ENCODE data around the gene EDN3. TPM values are rescaled to one million over a fixed set of nuclear protein-coding genes. Genes with fewer than 3 reads are reported as not detected.

EDN3 gene
- total and polyA plus RNA-seq, 2 of the 8 experiments (the other 6 are each of a cell fraction or from before 2014, with no cell fraction given) = 0.17 to 0.38 TPM

- Histone ChIP-seq H3K79me1 (ENCODE audit: low read depth, low read length) (no peaks in the 10 kb centered on the region), H4K8ac (ENCODE audit: extremely low read depth, insufficient read depth, low read length) (no peak overlapping the region), H2BK20ac (ENCODE audit: low read length) (no peak overlapping the region), H2AK5ac (ENCODE audit: low read depth, low read length) (no peak overlapping the region), H3K18ac (ENCODE audit: extremely low read depth, low read length) (no peak overlapping the region), H3K27me3 (replicated peaks in 1 of 4; ENCODE audit: control insufficient read depth in 3 of 4, extremely low read depth in 1 of 4, insufficient read depth in 3 of 4, low read length in 3 of 4) (no peaks in the 10 kb centered on the region; a peak in 2 of 7 replicates), H2BK15ac (ENCODE audit: low read length) (no peak overlapping the region), H4K91ac (replicated peaks; ENCODE audit: insufficient read length, low read length) (no peak overlapping the region), H3K9ac (replicated peaks in 1 of 4; ENCODE audit: extremely low read depth in 1 of 4, low read depth in 3 of 4, low read length in 3 of 4) (no peak overlapping the region), H3K9me3 (ENCODE audit: insufficient read depth in 2 of 2, low read depth in 1 of 2, low read length in 1 of 2) (no peaks in the 10 kb centered on the region), H2BK120ac (replicated peaks; ENCODE audit: low read depth, low read length) (no peak overlapping the region), H2BK5ac (ENCODE audit: low read depth, low read length) (no peak overlapping the region), H3K79me2 (ENCODE audit: control insufficient read depth in 1 of 2, insufficient read depth in 2 of 2, low read length in 2 of 2) (no peaks in the 10 kb centered on the region), H2AFZ (ENCODE audit: low read length) (peak overlapping the region; percentile 64; the same call in 1 of the 2 replicates), H3K56ac (replicated peaks; ENCODE audit: insufficient read length, low read depth, low read length) (no peak overlapping the region), H4K20me1 (replicated peaks in 1 of 2; ENCODE audit: control insufficient read depth in 1 of 2, insufficient read depth in 2 of 2, low read length in 2 of 2) (no peaks in the 10 kb centered on the region), H3K23me2 (ENCODE audit: low read depth, low read length) (peaks cover 5% of the 10 kb centered on the region; the same call in 1 of the 2 replicates), H2BK12ac (ENCODE audit: low read depth, low read length) (no peak overlapping the region), H3K4me1 (replicated peaks in 1 of 4; ENCODE audit: control insufficient read depth in 3 of 4, insufficient read depth in 4 of 4, low read length in 3 of 4) (peaks cover 0 to 4% (median 3%) of the 10 kb centered on the region in 4 experiments; a peak in 4 of 7 replicates), H3K4ac (replicated peaks; ENCODE audit: insufficient read length, low read depth, low read length) (no peak overlapping the region), H3K14ac (ENCODE audit: insufficient read length) (no peak overlapping the region), H3K4me3 (ENCODE audit: extremely low read depth in 1 of 4, insufficient read depth in 2 of 4, low read depth in 3 of 4, low read length in 4 of 4) (no peak overlapping the region), H3K27ac (ENCODE audit: low read depth, low read length) (no peak overlapping the region), H3K4me2 (ENCODE audit: insufficient read depth in 1 of 2, low read depth in 2 of 2, low read length in 2 of 2) (no peak overlapping the region), H4K5ac (ENCODE audit: insufficient read length, low read depth, low read length) (no peak overlapping the region), H3K23ac (ENCODE audit: insufficient read length) (no peak overlapping the region), H3K36me3 (ENCODE audit: control insufficient read depth in 2 of 4, insufficient read depth in 4 of 4, low read length in 3 of 4) (no peaks in the 10 kb centered on the region)
- DNase-seq (ENCODE audit: low read depth in 1 of 2, low spot score in 2 of 2) (no peak), FAIRE-seq (no peak)
- CTCF ChIA-PET (ENCODE audit: partially characterized antibody) = interaction anchor here (1.1 to 1.5 kb wide), 3 partner anchors 11 to 69 kb away, joined by 3 to 7 read pairs (median 3); no protein-coding TSS in a partner anchor
- POLR2A ChIA-PET (ENCODE audit: partially characterized antibody) = no interaction called here
- no peak for TF ChIP-seq EZH2 (IDR thresholded peaks at IDR 0.05; ENCODE audit: low read depth, low read length, severe bottlenecking)
- no peak for TF ChIP-seq TAF1 (IDR thresholded peaks at IDR 0.05; ENCODE audit: low read depth, low read length)
- no peak for TF ChIP-seq CBX5 (IDR thresholded peaks at IDR 0.05; ENCODE audit: low read depth, low read length)
- TF ChIP-seq SUZ12 (IDR thresholded peaks at IDR 0.05; ENCODE audit: low read length) = no peak
- no peak for TF ChIP-seq NRF1 (IDR thresholded peaks at IDR 0.05; ENCODE audit: low read depth, low read length)
- no peak for TF ChIP-seq ZNF274 (IDR thresholded peaks at IDR 0.05; ENCODE audit: borderline replicate concordance, extremely low read depth, low read length)
- no peak for TF ChIP-seq RFX5 (IDR thresholded peaks at IDR 0.05; ENCODE audit: borderline replicate concordance, low read depth, low read length)
- no peak for TF ChIP-seq HDAC2 (IDR thresholded peaks at IDR 0.05; ENCODE audit: borderline replicate concordance in 1 of 2, low read depth in 2 of 2, low read length in 2 of 2)
- TF ChIP-seq BACH1 (IDR thresholded peaks at IDR 0.05; ENCODE audit: low read length) = no peak
- TF ChIP-seq KDM4A (IDR thresholded peaks at IDR 0.05; ENCODE audit: low read depth, low read length, severe bottlenecking) = no peak
- 72% methylated on average over 12 of the region's 12 CpGs; no CpG with 5 or more reads in 1 of the 2 experiments for WGBS, 2 experiments (ENCODE audit: extremely low coverage in 1 of 2, insufficient coverage in 1 of 2, insufficient read length in 1 of 2, insufficient replicate concordance in 2 of 2, low coverage in 1 of 2, low lambda C conversion rate in 2 of 2, missing lambda C conversion rate in 1 of 2)
Measured at GRCh38 chr20:59363101-59363500, 62.7 kb downstream of the EDN3 start.
